Neural crest cell (in vitro differentiated cells): Measurements from ENCODE around the gene PPP6R3. TPM values are rescaled to one million over a fixed set of nuclear protein-coding genes. Genes with fewer than 3 reads are reported as not detected.
"Not testable (repeated sequence)": the region's sequence is repeated elsewhere in the genome, so short reads cannot be mapped to it uniquely, and the experiment has no call there.

Experiments used
- DNase-seq: peaks from one replicate; pipeline ENCODE4 v3.0.0; 2021; ENCODE audit warnings: low read depth, mixed read lengths, low spot score
- H3K27ac Mint-ChIP-seq: one replicate; pipeline ENCODE4 v1.8.0; 2021; ENCODE audit warnings: mild to moderate bottlenecking, mixed read lengths; ENCODE audit not compliant: unreplicated experiment
- H3K27me3 Mint-ChIP-seq: 2 replicates; pipeline ENCODE4 v1.8.0; 2021; ENCODE audit warnings: low read depth, mild to moderate bottlenecking, mixed read lengths
- H3K36me3 Mint-ChIP-seq: 2 replicates; pipeline ENCODE4 v1.8.0; 2021; ENCODE audit warnings: low read depth, mild to moderate bottlenecking, mixed read lengths
- H3K4me1 Mint-ChIP-seq: 2 replicates; pipeline ENCODE4 v1.8.0; 2021; ENCODE audit warnings: mixed read lengths
- H3K4me3 Mint-ChIP-seq: one replicate; pipeline ENCODE4 v1.8.0; 2021; ENCODE audit warnings: mild to moderate bottlenecking, mixed read lengths
- H3K9me3 Mint-ChIP-seq: 2 replicates; pipeline ENCODE4 v1.8.0; 2021; ENCODE audit warnings: mixed read lengths
- total RNA-seq: library from RNA; stranded (reverse); gene quantifications from 2 replicates; pipeline ENCODE4 v1.2.1, GENCODE V29; 2021
- TF ChIP-seq, protein P1 (sequence below): fragments of 200-600 bp; sonication (generic); conservative IDR thresholded peaks from 2 replicates; pipeline ENCODE4 v1.5.0; 2021; ENCODE audit warnings: antibody characterized with exemption, mild to moderate bottlenecking

The PPP6R3 gene
- total RNA-seq, 1 donor from 2014 or later = 111 TPM

DNA sequence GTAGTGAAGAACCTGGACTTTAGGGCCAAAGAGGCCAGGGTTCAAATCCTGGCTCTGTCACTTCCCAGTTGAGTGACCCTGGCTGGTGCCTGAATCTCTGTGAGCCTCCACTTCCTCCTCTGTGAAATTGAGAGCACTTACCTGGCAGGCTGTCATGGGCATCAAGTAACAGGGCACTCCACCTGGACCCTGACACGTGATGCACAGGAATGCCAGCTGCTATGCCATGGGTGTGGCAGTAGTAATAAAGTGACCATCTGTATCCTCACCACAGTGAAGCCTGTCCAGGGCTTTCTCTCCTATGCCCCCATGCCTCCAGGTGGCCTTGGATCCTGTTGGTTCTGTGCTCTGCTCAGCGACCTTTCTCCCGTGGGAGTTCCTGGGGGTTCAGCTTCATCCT, 29.8 kb upstream of the PPP6R3 start:
- H3K36me3 Mint-ChIP-seq = peaks cover 24% of the 10 kb centered on the region
- no peak overlapping the region for H3K27ac Mint-ChIP-seq

DNA sequence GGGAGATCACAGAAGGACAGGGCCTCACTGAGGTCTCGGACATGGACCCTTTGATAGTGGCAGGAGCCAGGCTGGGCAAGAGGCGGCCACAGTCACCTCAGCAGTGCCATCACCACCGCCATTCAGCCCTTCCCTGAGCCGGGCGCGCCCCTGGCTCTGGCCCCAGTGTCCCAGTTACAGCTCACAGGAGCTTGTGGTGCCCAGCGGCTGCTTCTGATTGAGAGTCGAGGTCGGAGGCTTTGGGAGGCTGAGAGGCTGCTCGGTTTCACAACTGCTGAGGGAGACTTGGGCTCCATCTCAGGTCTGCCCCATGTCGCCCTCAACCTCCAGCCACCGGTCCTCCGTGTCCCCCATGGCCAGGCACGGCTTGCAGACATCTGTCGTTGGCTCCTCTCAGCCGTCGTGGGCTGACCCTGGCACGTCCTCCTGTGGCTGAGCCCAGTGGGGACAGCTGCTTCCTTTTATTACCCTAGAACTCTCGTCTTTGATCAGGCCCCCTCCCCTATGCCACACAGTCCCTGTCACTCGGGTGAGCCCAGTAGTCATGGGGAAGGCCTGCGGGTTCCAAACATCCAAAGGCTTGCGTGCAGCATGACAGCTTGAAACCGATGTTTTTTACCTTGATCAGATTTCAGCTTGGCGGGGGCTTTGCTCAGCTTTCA, 28.4 kb upstream of the PPP6R3 start:
- Mint-ChIP-seq H3K9me3 (peaks cover 3% of the 10 kb centered on the region), H3K27ac (no peak overlapping the region), H3K4me1 (no peaks in the 10 kb centered on the region), H3K27me3 (no peaks in the 10 kb centered on the region), H3K4me3 (no peak overlapping the region), H3K36me3 (peaks cover 24% of the 10 kb centered on the region)
- no peak for DNase-seq
- TF ChIP-seq, protein P1, sequence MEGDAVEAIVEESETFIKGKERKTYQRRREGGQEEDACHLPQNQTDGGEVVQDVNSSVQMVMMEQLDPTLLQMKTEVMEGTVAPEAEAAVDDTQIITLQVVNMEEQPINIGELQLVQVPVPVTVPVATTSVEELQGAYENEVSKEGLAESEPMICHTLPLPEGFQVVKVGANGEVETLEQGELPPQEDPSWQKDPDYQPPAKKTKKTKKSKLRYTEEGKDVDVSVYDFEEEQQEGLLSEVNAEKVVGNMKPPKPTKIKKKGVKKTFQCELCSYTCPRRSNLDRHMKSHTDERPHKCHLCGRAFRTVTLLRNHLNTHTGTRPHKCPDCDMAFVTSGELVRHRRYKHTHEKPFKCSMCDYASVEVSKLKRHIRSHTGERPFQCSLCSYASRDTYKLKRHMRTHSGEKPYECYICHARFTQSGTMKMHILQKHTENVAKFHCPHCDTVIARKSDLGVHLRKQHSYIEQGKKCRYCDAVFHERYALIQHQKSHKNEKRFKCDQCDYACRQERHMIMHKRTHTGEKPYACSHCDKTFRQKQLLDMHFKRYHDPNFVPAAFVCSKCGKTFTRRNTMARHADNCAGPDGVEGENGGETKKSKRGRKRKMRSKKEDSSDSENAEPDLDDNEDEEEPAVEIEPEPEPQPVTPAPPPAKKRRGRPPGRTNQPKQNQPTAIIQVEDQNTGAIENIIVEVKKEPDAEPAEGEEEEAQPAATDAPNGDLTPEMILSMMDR = no peak

More for the DNA sequence above, 29.8 kb upstream of the PPP6R3 start:
- Mint-ChIP-seq H3K4me3 (no peak overlapping the region), H3K4me1 (no peaks in the 10 kb centered on the region), H3K9me3 (peaks cover 3% of the 10 kb centered on the region), H3K27me3 (no peaks in the 10 kb centered on the region)
- TF ChIP-seq, protein P1 = no peak
- DNase-seq = no peak

DNA sequence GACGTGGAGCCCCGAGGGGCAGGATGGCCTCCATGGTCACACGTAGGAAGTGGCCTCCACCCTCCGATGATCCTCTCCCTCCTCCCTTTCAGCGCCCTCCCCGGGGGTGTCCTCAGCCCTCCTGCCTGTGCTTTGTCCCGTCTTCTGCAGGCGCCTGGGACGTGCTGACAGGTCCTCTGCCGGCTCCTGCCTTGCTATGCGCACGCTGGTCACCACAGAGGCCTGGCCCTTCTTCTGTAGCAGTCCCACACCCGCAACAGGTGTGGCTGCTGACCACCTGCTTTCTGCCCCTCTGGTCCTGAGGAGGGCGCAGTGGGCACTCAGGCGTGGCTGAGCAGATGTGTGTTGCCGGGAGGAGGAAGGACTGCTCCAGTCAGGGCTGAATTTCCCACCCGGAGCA, 27.7 kb upstream of the PPP6R3 start:
- Mint-ChIP-seq H3K27me3 (no peaks in the 10 kb centered on the region), H3K4me1 (peaks cover 3% of the 10 kb centered on the region), H3K36me3 (peaks cover 24% of the 10 kb centered on the region), H3K4me3 (no peak overlapping the region), H3K27ac (no peak overlapping the region), H3K9me3 (peaks cover 3% of the 10 kb centered on the region)
- no peak for DNase-seq
- TF ChIP-seq, protein P1 = no peak

DNA sequence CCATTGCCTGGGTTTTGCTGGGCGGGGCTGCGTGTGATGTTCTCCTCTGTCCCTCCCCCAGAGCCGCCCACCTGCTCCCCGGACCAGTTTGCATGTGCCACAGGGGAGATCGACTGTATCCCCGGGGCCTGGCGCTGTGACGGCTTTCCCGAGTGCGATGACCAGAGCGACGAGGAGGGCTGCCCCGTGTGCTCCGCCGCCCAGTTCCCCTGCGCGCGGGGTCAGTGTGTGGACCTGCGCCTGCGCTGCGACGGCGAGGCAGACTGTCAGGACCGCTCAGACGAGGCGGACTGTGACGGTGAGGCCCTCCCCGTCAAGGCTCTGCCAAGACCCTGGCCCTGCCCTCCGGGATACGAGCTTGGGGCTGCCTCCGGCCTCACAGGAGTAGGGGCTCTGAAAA, 27.0 kb upstream of the PPP6R3 start:
- Mint-ChIP-seq H3K9me3 (peaks cover under 1% of the 10 kb centered on the region), H3K4me1 (peaks cover 3% of the 10 kb centered on the region), H3K27me3 (no peaks in the 10 kb centered on the region), H3K36me3 (peaks cover 20% of the 10 kb centered on the region), H3K4me3 (no peak overlapping the region), H3K27ac (no peak overlapping the region)
- DNase-seq = no peak
- TF ChIP-seq, protein P1 = no peak

DNA sequence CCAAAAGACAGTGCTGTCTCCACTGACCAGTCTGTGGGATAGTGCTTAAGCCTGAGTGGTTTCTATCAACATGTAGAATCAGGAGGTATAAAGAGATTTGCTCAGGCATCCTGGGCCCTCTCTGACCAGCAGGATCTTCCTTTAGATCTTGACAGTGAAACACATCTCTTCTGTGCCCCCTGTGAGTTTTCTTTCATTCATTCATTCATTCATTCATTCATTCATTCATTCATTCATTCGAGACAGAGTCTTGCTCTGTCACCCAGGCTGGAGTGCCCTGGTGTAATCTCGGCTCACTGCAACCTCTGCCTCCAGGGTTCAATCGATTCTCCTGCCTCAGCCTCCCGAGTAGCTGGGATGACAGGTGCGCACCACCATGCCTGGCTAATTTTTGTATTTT, 26.4 kb upstream of the PPP6R3 start:
- not testable (repeated sequence) for H3K27me3 Mint-ChIP-seq, DNase-seq, H3K4me3 Mint-ChIP-seq, H3K4me1 Mint-ChIP-seq, H3K27ac Mint-ChIP-seq, H3K9me3 Mint-ChIP-seq
- peaks cover 16% of the 10 kb centered on the region for H3K36me3 Mint-ChIP-seq

DNA sequence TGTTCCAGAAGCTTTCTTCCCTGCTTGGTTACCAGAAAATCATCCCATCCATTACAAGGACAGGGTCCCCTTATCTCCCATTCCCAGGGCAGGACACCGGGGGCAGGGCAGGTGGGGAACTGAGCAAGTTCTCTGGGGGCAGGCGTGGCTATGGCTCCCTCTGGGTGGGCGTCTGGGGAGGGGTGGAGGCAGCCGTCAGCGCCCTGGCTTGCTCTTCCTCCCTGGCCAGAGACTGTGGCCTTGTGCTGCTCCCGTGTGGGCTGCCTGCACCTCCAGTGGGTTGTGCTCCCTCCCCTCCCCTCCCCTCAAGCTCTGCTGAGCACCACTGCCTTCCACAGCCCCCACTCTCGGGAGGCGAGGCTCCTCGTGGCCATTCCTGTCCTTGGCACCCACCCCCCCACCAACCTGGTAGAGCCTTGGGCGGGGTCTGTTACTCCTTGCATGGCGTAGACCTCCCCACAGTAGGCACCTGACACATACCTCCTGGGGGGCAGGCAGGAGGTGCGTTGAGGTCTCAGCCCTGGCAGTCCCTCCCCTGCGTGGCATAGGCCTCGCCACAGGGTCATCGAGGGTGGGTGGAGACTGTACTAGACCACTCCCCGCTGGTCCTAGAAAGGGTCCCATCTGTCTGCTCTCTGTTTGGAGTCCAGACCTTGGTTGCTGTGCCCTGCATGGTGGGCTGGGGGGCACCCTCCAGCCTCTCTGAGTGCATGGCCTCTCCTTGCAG, 24.2 kb upstream of the PPP6R3 start:
- Mint-ChIP-seq H3K4me3 (no peak overlapping the region), H3K9me3 (no peaks in the 10 kb centered on the region), H3K27me3 (no peaks in the 10 kb centered on the region), H3K36me3 (no peaks in the 10 kb centered on the region), H3K27ac (no peak overlapping the region), H3K4me1 (peaks cover 6% of the 10 kb centered on the region)
- DNase-seq = no peak
- TF ChIP-seq, protein P1 = no peak
